NCI-H1694 treated with DMSO at 0.1 percent for 48 hours (cell line): Measurements from ENCODE around the gene GSTA3.
"Not testable (repeated sequence)": the region's sequence is repeated elsewhere in the genome, so short reads cannot be mapped to it uniquely, and the experiment has no call there.

Experiments
- DNase-seq: peaks from one replicate; lab custom pipeline; 2025; lab: John Stamatoyannopoulos, UW

GSTA3 gene

DNA sequence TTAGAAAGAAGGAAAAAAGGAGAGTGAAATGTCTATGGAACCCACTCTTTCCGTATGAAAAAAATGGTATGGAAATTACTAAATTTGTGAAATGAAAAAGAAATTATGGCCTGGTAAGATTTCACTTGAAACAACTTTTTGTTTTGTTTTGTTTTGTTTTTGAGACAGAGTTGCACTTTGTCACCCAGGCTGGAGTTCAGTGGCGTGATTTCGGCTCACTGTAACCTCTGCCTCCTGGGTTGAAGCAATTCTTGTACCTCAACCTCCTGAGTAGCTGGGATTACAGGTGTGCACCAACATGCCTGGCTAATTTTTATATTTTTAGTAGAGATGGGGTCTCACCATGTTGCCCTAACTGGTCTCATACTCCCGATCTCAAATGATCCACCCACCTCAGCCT lies 51.1 kb downstream of the GSTA3 start:
- DNase-seq: no peak

DNA sequence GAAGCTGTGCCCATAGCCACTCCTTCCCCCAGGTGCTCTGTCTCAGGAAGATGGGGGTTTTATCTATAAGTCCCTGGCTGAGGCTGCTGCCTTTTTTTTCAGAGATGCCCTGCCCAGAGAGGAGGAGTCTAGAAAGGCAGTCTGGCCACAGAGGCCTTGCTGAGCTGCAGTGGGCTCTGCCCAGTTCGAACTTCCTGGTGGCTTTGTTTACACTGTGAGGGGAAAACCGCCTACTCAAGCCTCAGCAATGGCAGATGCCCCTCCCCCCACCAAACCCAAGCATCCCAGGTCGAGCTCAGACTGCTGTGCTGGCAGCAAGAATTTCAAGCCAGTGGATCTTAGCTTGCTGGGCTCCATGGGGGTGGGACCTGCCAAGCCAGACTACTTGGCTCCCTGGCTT lies 53.4 kb downstream of the GSTA3 start:
- DNase-seq: not testable (repeated sequence)

DNA sequence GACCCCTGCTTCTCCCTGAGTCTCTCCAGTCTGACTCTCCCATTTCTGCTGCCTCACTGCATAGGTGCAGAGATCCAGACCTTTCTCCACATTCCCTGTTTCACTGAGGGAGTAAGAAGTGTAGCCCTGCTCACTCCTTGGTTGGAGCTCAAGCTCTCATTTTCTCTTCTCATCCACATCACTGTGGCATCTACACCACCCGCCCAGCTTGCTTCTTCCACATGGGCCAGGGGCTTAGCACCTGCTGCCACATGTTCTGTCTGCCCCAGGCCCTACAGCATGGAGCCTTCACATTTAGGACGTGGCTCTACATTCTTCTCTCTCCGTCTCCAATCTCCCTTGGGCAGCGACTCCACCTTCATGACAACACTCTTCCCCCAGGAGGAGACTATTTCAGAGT lies 60.4 kb downstream of the GSTA3 start:
- no peak for DNase-seq
